HG02970 (cell line): ENCODE data around the gene C15orf61.

Experiments used
- ATAC-seq: cut with Tn5 transposase; IDR thresholded peaks from one replicate; pipeline ENCODE4 v1.9.1; 2021; ENCODE audit warnings: mild to moderate bottlenecking, moderate library complexity, moderate number of reproducible peaks; ENCODE audit not compliant: unreplicated experiment, low FRiP score

C15orf61 gene

DNA sequence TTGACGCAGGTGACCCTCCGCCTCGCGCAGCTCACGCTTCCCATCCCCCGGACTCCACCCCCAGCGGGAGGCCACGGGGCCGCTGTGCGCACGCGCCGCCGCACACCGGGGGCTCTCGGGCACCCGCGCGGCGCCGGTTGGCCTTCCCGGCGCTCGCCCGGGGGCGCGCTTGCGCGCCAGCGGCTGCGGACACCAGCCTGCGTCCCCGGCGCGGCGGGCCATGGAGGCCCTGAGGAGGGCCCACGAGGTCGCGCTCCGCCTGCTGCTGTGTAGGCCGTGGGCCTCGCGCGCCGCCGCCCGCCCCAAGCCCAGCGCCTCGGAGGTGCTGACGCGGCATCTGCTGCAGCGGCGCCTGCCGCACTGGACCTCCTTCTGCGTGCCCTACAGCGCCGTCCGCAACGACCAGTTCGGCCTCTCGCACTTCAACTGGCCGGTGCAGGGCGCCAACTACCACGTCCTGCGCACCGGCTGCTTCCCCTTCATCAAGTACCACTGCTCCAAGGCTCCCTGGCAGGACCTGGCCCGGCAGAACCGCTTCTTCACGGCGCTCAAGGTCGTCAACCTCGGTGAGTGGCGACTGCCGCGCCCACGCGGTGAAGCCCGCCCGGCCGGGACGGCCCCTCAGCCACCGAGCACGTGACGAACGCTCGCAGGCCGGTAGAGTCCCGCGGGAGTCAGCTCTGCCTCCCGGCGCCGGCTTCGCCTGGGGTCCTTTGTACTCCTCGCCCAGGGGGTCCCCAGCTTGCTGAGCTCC lies at the start of gene C15orf61:
TSS of gene C15orf61 (plus strand) at position 103 of the 754 bp plus-strand sequence. CDS start at position 221, 118 bp downstream.
- peak; percentile 82 for ATAC-seq

DNA sequence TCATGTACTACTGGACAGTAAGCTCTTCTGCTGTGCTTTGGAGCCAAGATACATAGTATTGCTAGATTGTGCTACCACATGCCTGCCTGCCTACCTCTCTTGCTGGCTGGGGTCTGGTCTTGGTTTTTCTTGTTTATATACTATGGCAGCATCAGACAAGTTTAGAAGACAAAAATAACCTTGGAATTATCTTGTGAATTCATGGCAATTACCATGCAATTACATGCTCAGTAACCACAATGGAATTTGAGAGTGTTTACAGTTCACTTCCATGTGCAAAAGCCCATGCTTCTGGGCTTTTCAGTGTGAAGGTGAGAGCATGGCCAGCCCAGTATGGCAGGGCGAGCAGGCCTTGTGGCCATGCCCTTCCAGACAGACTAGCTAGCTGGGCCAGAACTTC lies 48.0 kb upstream of the C15orf61 start:
- ATAC-seq = no peak

DNA sequence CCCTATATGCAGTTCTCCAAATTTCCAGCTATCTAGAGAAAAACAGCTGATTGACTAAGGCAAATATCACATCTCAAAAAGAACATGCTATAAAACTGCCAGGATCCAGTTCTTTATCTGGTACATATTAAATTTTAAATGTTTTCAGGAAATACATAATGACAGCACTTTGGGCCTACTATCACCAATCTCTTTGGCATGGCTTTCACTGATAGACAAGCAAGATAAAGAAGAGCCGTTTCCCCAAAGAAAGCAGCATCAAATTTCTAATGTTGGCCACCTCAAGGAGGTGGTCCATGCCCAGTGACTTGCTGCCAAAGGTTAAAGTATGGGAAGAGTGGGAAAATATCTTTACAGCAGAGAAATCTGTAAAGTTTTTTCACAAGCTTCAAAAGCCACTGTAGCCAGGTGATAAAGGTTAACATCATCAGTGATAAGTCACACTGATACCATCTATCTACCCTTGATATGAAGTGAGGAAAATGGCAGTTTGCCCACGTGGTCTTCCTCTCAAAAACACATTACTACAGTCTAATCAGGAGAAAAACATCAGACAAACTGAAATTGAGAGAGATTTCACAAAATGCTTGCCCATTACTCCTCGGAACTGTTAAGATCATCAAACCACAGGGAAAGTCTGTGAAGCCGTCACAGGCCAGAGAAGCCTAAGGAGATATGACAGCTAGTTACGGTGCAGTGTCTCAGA lies 46.4 kb upstream of the C15orf61 start:
- ATAC-seq = no peak

DNA sequence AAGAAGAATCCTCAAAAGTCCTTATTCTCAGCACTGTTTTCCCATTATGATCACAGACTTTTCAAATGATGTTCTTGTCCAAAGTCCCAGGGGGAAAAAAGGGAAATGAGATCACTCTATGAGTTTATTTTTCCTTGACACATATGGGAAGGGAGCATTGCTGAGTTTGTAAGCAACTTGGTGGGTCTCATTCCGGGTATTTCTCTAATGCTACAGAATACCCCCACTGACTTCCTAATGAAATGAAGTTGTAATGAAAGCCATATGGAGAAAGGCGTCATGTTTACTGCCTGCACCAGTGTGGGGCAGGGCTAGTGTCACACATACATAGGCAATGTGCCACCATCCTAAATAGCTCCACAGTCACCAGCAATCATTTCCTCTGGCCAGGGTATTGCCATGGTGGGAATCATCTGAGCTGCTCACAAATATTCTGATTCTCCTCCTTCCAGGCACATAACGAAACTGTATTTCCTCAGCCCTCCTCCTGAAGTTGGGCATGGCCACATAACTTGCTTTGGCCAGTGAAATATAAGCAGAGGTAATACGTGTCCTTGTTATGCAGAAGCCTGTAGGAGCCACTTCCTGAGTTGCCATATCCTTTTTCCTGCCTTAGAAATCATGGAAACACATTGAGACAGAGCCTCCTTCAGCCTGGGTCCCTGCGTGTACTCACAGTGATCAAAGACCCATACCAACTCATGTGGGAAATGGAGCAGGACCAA lies 41.0 kb upstream of the C15orf61 start:
- ATAC-seq = no peak

DNA sequence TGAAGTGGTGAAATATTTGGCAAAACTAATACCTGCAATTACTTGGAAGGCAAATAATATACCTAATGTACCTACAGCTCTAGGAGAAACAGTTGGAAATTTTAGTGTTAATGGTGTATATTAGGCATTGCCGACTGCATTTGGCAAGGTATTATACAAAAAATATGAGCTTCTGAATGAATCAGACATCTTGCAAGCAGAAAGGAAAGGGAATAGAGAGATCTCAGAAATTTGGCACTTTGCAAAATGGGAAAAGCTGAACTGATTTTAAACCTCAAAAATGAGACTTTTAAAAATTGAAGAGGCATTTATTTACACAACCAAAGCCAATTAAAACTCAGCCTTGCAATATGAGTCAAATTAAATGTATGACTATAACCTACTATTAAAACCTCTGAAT lies 40.2 kb upstream of the C15orf61 start:
- ATAC-seq = no peak

DNA sequence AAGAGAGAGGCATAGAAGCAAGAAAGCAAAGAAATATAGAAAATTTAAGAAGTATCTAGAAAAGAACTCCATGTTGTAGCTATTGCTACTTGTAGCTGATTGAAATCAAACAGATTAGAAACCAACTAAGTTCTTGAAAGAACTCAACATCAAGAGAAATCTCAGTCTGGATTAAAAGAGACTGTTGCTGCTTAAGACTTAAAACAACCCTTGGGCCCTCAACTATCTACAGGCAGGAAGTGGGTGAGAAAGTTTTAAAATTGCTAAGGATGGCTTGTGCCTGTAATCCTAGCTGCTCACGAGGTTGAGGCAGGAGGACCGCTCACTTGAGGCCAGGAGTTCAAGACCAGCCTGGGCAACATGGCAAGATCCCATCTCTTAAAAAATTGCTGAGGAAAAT lies 39.3 kb upstream of the C15orf61 start:
- no peak for ATAC-seq

DNA sequence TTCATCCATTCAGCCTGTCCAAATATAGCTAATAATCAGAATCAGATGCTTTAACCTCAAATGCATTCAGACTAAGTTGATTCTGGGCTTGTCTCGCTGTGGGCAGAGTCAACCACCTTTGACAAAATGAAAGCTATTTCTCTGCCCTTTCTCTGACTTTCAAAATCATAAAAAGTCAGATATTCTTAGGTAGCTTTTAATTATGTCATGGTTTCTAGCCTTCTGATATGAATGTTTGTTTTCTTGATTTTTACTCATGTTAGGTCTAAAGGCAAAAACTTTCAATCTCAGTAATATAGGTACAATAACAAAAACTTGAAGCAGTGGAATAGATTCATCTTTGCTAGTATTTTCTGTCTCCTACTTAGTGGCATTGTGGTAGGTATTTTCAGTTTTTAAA lies 25.3 kb upstream of the C15orf61 start:
- no peak for ATAC-seq

DNA sequence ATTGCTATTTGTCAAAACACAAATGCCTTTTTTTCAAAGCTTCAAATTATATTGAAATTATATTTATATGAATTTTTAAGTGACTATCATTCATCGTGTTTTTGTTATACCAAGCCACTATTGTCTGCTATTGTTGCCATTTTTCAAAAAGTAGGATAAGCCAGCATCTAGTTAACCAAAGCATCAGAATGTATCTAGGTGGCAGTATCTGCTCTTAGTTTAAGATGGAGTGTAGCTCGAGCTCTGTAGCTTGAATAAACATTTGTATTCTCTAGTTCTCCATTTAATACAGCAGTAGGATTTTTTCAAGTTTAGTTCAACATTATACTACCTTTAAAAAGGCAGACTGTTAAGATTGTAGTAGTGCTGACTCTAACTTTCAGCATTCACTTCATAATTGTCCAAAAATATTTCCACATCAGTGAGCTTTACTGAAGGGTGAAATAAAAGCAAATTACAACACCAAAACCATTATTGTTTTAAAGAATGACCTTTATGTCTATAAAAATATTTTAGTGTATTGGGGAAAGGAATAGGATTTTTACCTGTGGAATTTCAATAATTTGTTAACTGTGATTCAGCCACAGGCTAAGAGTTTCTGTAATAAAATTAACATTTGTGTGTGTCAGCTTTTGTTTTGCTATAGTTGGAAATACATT lies 19.6 kb upstream of the C15orf61 start:
- no peak for ATAC-seq

DNA sequence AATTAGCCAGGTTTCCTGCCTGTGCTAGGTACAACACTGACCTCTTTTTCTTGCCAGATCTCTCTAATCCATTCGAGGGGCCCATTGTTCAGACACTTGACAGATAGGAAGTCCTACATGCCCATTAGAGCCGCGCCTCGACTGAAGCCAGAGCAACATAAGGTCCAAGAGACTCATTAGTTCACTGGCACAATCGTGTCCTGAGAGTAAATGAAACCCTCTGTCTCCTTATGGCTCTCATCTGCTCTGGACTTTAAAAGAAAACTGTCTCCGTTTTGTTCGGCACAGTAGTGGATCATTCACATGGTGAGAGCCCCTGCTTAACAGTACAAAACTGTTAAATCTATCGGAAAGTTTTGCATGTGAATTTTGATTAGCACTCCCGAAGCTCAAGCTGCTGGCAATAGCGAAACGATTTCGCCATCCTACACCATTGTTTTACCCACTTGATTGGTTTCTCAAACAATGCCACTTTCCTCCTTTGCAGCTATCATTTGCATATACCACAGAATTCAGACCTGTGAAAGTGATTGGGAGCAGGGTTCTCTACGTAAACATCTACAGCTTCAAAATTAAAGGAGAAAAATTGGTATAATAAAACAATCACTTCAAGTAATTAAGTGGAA lies 19.0 kb upstream of the C15orf61 start:
- ATAC-seq = no peak

DNA sequence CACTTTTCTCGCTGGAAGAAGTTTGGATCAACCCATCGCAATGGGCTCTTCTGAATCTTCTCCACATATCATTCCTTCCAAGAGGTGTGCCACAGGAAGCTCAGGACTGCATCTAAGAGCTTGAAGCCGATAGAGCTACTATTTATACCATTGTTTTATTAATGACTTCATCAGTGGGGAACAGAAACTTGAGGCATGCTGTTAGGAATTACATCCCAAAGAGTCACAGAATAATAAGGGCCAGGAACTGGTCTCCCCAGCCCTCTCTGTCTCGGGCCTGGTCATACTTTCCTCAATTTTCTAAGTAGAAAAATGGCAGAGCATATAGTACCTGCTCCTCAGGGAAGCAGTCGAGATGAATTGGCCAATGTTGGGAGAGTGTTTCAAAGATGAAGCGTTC lies 16.9 kb upstream of the C15orf61 start:
- no peak for ATAC-seq

DNA sequence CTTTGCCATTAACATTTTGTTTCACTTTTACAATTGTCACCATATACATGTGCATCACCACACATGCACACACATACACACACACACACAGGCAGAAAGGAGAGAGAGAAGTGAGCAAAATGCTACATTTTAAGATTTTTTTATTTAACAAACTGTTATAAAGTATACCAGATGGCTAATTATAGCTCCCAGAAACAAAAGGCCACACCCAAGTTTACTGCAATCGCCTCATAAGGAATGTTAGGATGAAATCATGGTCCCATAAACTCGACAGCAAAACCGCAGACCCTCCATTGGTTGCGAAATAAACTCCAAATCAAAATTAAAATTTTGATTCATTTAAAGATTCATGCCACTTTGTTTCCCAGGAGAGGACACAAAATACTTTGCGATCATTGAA lies 16.1 kb upstream of the C15orf61 start:
- no peak for ATAC-seq

DNA sequence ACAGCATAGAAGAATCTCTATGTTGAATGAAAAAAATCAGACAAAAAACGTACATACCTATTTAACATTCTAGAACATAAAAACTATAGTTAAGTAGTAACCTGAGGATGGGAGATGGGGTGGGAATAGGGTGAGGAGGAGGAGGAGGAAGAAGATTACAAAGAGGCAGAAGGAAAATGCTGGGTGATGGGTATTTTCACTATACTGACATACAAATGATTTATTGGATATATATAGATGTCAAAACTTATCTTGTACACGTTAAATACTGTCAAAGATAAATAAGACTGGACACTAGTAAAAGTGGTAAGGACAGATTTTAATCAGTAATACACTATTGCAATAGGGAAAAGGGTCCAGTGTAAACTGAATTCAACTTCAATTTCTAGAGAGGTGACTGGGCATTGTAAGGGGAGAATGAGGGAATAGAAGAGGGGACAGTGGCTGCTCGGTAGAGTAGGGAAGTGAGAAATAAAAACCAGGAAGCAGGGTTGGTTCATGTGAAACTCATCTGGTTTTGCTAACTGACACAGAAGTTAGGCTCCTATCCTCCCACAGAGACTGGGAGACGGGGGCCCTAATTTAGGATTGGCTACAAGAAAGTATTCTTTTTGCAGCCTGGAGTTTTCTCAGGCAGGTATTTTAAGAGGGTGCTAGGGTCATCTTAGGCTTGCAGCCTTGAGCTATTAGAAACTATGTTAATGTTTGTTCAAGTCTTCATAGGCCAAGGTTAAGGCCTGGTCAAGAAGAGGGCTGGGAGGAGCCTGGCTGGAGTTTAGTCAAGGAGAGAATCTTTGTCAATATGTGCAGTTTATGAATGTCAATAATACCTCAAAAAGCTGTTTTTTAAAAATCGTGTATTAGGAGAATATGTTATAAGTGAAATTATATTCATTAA lies 15.0 kb upstream of the C15orf61 start:
- no peak for ATAC-seq

DNA sequence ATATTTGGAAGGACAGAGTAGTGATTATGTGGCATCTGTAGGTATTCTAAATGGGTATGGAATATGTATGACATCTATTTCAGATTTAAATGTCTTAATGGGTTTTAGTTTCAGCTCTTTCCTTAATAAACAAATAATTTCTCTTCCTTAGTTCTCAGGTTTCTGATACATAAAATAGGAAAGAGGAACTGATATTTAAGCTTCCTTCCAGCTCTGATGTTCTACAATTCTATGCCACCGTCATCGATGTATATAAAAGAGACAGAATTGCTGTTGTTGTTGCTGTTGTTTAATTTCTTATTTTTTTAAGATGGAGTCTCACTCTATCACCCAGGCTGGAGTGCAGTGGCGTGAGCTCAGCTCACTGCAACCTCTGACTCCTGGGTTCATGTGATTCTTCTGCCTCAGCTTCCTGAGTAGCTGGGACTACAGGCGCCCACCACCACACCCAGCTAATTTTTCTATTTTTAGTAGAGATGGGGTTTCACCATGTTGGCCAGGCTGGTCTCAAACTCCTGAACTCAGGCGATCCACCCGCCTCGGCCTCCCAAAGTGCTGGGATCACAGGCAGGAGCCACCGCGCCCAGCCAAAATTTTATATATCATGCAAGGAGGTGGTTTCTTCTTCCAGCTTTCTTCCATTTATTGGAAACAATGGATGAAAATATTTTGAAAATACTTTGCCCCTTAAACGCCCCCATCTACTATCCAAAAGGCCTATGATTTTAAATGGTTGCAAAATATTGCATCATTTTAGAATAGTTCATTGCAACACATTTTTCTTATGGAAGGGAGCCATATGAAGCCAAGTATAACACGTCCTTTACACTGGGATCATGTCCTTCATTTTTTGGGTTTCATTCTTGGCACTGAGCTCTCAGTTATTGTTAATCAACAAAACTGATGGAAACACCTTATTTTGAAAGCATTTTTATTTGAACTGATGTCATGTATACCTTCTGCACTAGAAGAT lies 13.9 kb upstream of the C15orf61 start:
- ATAC-seq = no peak

DNA sequence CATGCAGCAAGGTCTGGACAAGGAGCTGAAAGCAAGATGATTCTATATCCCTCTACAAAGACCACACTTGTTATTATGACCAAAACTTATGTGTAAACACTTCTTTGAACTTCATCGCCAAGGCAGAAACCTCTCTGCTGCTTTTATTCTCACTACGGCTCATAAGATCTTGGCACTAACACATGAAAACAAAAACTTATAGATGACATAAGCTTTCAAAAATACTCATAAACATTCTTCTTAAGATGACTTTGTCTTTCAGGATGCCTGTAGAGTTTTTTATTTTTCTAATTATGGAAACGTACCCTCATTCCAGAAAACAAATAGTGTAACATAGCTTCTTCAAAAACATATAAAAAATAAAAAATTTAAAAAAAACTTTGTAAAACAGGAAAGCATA lies 12.5 kb upstream of the C15orf61 start:
- no peak for ATAC-seq

DNA sequence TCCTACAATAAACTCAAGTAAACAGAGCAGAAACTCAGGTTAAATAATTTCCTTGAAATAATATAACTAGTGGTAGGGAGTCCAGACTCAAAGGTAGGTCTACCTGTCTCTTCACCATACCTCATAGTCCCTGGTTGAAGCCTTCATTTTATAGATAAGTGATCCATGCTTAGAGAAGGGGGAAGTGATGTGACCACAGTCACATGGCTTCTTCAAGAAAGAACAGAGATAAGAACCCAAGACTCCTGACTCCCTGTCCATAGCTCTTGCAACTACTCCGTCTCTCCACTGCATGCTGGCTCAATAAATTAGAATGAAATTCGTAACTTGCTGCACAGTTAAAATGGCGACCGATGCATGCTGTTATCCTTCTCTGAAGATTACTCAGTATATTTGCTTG lies 11.0 kb upstream of the C15orf61 start:
- no peak for ATAC-seq

DNA sequence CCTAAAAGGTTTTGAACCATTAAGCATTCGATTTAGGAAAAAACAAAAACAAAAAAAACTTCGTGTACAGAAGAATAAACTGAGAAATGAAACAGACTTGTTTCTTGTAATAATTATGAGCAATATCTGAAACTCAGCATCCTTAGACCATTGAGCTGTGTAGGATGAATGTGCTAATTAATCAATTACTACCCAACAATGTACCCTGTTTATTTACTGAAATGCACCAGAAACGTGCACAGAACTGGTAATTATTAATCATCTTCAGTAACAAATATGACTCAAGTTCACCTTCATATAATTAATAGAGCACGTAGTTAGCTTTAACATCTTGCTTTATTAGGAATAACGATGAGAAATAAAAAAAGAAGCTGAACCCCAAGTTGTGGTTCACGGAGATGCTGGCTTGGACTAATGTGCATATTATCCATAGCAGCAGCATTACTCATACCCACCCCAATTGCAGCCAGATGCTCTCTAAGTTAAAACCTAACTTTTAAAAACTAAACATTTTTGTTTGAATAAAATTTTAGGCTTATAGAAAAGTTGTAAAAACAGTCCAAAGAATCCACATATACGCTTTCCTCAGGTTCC lies 10.2 kb upstream of the C15orf61 start:
- no peak for ATAC-seq

DNA sequence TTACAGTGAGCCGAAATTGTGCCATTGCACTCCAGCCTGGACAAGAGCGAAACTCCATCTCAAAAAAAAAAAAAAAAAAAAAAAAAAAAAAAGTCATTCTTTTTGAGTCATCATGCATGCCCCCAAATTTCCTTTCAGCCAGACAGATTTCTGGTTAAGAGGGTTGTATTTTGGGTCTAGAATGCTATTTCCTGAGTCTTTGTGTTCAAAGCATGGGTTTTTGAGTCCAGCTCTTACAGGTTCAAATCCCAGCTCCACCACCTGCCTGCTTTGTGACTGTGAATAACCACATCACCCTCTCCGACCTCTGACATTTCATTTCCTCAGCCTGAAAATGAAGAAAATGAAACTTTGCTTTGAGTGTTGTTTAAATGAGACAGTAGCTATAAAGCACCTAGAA lies 9.3 kb upstream of the C15orf61 start:
- no peak for ATAC-seq

DNA sequence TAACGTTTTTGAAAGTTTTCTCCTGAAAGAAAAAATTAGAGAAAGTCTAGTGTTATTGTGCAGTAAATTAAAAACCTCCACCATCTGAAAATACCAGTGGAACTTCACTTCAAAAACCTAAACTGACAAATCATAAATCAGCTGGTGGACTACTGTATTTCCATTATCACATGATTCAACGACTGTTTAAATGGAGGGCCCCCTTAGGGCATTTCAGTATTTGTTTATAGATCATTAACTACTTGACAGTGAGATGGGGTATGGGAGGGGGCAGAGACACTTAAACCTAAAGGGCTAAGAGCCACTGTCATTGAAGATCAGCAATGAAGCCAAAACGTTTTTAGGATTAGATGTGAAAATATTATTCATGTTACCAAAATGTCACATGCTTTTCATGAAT lies 8.8 kb upstream of the C15orf61 start:
- ATAC-seq = no peak
